ENCODE measurements around the gene SYTL3. TPM values are rescaled to one million over a fixed set of nuclear protein-coding genes. Genes with fewer than 3 reads are reported as not detected.
A peak's percentile ranks its signal among the peaks of the same experiment; 100 is the strongest.
"Not testable (repeated sequence)": the region's sequence is repeated elsewhere in the genome, so short reads cannot be mapped to it uniquely, and the experiment has no call there.

Gene SYTL3
- total RNA-seq, 1 donor: 2.2 TPM

DNA sequence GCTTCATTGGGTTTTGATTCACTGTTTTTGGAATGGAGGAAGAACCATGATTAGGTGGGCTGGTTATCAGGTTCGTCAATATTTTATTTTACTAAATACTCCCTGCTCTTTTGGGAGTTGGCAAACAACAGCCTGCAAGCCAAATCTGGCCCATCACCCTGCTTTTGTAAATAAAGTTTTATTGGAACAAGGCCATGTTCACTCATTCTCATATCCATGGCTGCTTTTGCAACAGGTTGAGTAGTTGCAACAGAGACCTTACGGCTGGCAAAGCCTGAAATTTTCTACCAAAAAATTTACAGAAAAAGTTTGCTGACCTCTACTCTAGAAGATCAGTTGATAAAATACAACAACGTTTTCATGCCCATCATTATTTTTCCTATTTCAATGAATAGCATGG, 45.1 kb downstream of the SYTL3 start:
- Histone ChIP-seq H3K27ac (ENCODE audit: low read depth, low read length) (no peak overlapping the region), H3K79me2 (ENCODE audit: insufficient read depth, low read length) (no peaks in the 10 kb centered on the region), H3K36me3 (ENCODE audit: insufficient read depth, low read length) (no peaks in the 10 kb centered on the region), H3K4me3 (ENCODE audit: insufficient read depth, low read length) (no peak overlapping the region), H3K27me3 (ENCODE audit: insufficient read depth, low read length) (no peaks in the 10 kb centered on the region), H4K20me1 (ENCODE audit: insufficient read depth, low read length) (no peaks in the 10 kb centered on the region), H2AFZ (ENCODE audit: low read length) (no peak overlapping the region), H3K9me3 (ENCODE audit: low read depth, low read length) (no peaks in the 10 kb centered on the region), H3K4me1 (ENCODE audit: insufficient read depth, low read length) (peaks cover 11% of the 10 kb centered on the region), H3K4me2 (ENCODE audit: insufficient read depth, low read length) (no peak overlapping the region)
- TF ChIP-seq, protein P1, sequence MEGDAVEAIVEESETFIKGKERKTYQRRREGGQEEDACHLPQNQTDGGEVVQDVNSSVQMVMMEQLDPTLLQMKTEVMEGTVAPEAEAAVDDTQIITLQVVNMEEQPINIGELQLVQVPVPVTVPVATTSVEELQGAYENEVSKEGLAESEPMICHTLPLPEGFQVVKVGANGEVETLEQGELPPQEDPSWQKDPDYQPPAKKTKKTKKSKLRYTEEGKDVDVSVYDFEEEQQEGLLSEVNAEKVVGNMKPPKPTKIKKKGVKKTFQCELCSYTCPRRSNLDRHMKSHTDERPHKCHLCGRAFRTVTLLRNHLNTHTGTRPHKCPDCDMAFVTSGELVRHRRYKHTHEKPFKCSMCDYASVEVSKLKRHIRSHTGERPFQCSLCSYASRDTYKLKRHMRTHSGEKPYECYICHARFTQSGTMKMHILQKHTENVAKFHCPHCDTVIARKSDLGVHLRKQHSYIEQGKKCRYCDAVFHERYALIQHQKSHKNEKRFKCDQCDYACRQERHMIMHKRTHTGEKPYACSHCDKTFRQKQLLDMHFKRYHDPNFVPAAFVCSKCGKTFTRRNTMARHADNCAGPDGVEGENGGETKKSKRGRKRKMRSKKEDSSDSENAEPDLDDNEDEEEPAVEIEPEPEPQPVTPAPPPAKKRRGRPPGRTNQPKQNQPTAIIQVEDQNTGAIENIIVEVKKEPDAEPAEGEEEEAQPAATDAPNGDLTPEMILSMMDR (IDR thresholded peaks at IDR 0.05; ENCODE audit: extremely low read depth, low read depth, low read length): no peak
- no peak for DNase-seq (ENCODE audit: insufficient read length, low spot score, missing footprints)

DNA sequence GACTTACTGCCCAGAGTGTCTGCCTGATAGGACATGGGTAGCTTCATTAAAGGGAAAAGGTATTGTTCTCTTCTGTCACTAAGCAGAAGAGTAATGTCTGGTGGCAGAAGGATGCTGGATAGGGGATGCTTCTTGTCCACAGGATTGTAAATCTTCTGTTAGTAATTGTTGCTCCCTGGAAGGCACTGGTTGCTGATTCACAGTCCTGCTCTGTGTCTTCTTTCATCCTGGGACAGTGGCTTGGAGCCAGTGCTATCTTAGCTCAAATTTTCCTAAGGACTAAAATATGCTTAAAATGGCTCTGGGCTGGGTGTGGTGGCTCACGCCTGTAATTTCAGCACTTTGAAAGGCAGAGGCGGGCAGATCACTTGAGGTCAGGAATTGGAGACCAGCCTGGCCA, 48.0 kb downstream of the SYTL3 start:
- no peak overlapping the region for H3K4me2 ChIP-seq (ENCODE audit: insufficient read depth, low read length)
- no peak overlapping the region for H3K4me3 ChIP-seq (ENCODE audit: insufficient read depth, low read length)
- DNase-seq (ENCODE audit: insufficient read length, low spot score, missing footprints): peak; percentile 73
- no peaks in the 10 kb centered on the region for H3K36me3 ChIP-seq (ENCODE audit: insufficient read depth, low read length)
- no peaks in the 10 kb centered on the region for H4K20me1 ChIP-seq (ENCODE audit: insufficient read depth, low read length)
- H3K27ac ChIP-seq (ENCODE audit: low read depth, low read length): no peak overlapping the region
- TF ChIP-seq, protein P1 (IDR thresholded peaks at IDR 0.05; ENCODE audit: extremely low read depth, low read depth, low read length): no peak
- no peak overlapping the region for H2AFZ ChIP-seq (ENCODE audit: low read length)
- H3K9me3 ChIP-seq (ENCODE audit: low read depth, low read length): no peaks in the 10 kb centered on the region
- no peaks in the 10 kb centered on the region for H3K27me3 ChIP-seq (ENCODE audit: insufficient read depth, low read length)
- H3K4me1 ChIP-seq (ENCODE audit: insufficient read depth, low read length): peaks cover 11% of the 10 kb centered on the region
- no peaks in the 10 kb centered on the region for H3K79me2 ChIP-seq (ENCODE audit: insufficient read depth, low read length)

DNA sequence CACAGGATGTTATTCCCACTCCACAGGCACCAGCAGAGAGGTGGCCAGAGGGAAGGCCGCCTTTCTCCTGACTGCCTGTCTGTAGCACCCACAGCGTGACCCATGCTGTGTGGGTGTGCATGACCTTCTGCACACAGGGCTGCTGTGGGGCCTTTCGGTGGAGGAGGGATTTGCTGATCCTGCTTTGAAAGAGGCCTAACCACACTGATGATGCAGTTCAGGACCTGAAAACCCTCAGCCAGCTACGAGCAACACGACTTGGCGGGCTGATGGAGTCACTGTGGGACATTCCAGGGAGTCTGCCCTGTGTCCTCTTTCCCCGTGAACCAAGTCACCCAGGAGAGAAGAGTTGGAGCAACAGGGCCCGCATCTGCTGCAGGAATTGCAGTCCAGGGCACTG, 49.1 kb downstream of the SYTL3 start:
- Histone ChIP-seq H3K79me2 (ENCODE audit: insufficient read depth, low read length) (no peaks in the 10 kb centered on the region), H2AFZ (ENCODE audit: low read length) (peak overlapping the region; percentile 1), H3K4me1 (ENCODE audit: insufficient read depth, low read length) (peaks cover 11% of the 10 kb centered on the region), H3K27ac (ENCODE audit: low read depth, low read length) (no peak overlapping the region), H3K4me2 (ENCODE audit: insufficient read depth, low read length) (no peak overlapping the region), H3K27me3 (ENCODE audit: insufficient read depth, low read length) (no peaks in the 10 kb centered on the region), H3K36me3 (ENCODE audit: insufficient read depth, low read length) (no peaks in the 10 kb centered on the region), H3K4me3 (ENCODE audit: insufficient read depth, low read length) (no peak overlapping the region), H3K9me3 (ENCODE audit: low read depth, low read length) (no peaks in the 10 kb centered on the region), H4K20me1 (ENCODE audit: insufficient read depth, low read length) (no peaks in the 10 kb centered on the region)
- peak; percentile 42 for DNase-seq (ENCODE audit: insufficient read length, low spot score, missing footprints)
- TF ChIP-seq, protein P1 (IDR thresholded peaks at IDR 0.05; ENCODE audit: extremely low read depth, low read depth, low read length): no peak

DNA sequence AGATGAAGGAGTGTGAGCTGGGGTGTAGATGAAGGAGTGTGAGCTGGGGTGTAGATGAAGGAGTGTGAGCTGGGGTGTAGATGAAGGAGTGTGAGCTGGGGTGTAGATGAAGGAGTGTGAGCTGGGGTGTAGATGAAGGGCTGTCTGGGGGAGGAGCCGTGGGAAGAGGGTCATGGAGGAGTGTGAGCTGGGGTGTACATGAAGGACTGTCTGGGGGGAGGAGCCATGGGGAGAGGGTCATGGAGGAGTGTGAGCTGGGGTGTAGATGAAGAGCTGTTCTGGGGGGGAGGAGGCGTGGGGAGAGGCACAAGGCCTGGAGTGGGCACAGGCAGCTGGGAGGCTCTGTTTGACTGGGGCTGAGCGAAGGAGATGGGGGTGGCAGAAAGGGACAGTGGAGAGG, 51.4 kb downstream of the SYTL3 start:
- peaks cover 19% of the 10 kb centered on the region for H3K4me1 ChIP-seq (ENCODE audit: insufficient read depth, low read length)
- H3K27ac ChIP-seq (ENCODE audit: low read depth, low read length); H3K27me3 ChIP-seq (ENCODE audit: insufficient read depth, low read length); H4K20me1 ChIP-seq (ENCODE audit: insufficient read depth, low read length); H3K79me2 ChIP-seq (ENCODE audit: insufficient read depth, low read length); H3K9me3 ChIP-seq (ENCODE audit: low read depth, low read length); H3K4me3 ChIP-seq (ENCODE audit: insufficient read depth, low read length); H2AFZ ChIP-seq (ENCODE audit: low read length); H3K36me3 ChIP-seq (ENCODE audit: insufficient read depth, low read length); H3K4me2 ChIP-seq (ENCODE audit: insufficient read depth, low read length): not testable (repeated sequence)
- DNase-seq (ENCODE audit: insufficient read length, low spot score, missing footprints): peak; percentile 22
